BJ (cell line): ENCODE data around the gene CAV1. TPM values are rescaled to one million over a fixed set of nuclear protein-coding genes. Genes with fewer than 3 reads are reported as not detected.

ENCODE experiments used
- CTCF ChIA-PET: fragments of 350-600 bp; formaldehyde crosslinking; extraction: SDS; loops from one replicate; lab custom pipeline; 2021; ENCODE audit warnings: antibody characterized with exemption, inconsistent platforms; lab: Yijun Ruan, JAX
- POLR2A ChIA-PET: fragments of 300-600 bp; sonication (Branson Sonifier 250); formaldehyde crosslinking; extraction: SDS; loops from one replicate; lab custom pipeline; 2021; ENCODE audit warnings: antibody characterized with exemption; lab: Charles Lee
- DNase-seq: peaks from one replicate; pipeline ENCODE4 v3.0.0-alpha.2; 2011; ENCODE audit warnings: low read depth
- H3K27me3 ChIP-seq: 2 replicates; pipeline ENCODE4 v1.6.0; 2011; ENCODE audit warnings: low read length; ENCODE audit not compliant: control insufficient read depth, insufficient read depth
- H3K36me3 ChIP-seq: 2 replicates; pipeline ENCODE4 v1.5.1; 2011; ENCODE audit warnings: low read length; ENCODE audit not compliant: control insufficient read depth, insufficient read depth
- H3K4me3 ChIP-seq: 2 replicates; pipeline ENCODE4 v1.5.1; 2011; ENCODE audit warnings: low read depth, mild to moderate bottlenecking, control low read depth, low read length
- polyA plus RNA-seq: library from polyadenylated mRNA; depleted of rRNA; stranded (reverse); fragments of >200 nt; gene quantifications from 2 replicates; pipeline ENCODE4 v1.2.3, GENCODE V29; 2011
- TF ChIP-seq, protein P1 (sequence below): IDR thresholded peaks from 2 replicates; pipeline ENCODE4 v1.5.1; 2011; ENCODE audit warnings: low read depth, mild to moderate bottlenecking, control low read depth, inconsistent platforms, low read length, moderate library complexity; ENCODE audit not compliant: insufficient read depth

Gene CAV1
- polyA plus RNA-seq, 1 experiment: 2,064 TPM

DNA sequence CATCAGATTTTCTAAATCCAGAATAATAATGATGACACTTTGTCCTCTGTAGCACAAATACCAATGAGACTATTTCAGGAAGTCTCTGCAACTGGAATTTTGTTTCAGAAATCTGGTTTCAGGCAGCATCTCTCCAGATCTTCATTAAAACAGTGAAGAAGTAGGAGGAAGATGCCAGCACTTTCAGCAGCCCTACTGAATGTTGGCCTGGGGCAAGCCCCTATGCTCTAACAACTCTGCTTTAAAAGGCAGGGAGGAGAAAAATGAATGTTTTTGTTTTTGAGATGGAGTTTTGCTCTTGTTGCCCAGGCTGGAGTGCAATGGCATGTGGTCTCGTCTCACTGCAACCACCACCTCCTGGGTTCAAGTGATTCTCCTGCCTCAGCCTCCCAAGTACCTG, 7.2 kb upstream of the CAV1 start:
- ChIA-PET POLR2A (no interaction called here), CTCF (no interaction called here)
- H3K4me3 ChIP-seq: no peak overlapping the region
- no peaks in the 10 kb centered on the region for H3K36me3 ChIP-seq
- DNase-seq: no peak
- TF ChIP-seq, protein P1, sequence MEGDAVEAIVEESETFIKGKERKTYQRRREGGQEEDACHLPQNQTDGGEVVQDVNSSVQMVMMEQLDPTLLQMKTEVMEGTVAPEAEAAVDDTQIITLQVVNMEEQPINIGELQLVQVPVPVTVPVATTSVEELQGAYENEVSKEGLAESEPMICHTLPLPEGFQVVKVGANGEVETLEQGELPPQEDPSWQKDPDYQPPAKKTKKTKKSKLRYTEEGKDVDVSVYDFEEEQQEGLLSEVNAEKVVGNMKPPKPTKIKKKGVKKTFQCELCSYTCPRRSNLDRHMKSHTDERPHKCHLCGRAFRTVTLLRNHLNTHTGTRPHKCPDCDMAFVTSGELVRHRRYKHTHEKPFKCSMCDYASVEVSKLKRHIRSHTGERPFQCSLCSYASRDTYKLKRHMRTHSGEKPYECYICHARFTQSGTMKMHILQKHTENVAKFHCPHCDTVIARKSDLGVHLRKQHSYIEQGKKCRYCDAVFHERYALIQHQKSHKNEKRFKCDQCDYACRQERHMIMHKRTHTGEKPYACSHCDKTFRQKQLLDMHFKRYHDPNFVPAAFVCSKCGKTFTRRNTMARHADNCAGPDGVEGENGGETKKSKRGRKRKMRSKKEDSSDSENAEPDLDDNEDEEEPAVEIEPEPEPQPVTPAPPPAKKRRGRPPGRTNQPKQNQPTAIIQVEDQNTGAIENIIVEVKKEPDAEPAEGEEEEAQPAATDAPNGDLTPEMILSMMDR: no peak
- H3K27me3 ChIP-seq: no peaks in the 10 kb centered on the region

DNA sequence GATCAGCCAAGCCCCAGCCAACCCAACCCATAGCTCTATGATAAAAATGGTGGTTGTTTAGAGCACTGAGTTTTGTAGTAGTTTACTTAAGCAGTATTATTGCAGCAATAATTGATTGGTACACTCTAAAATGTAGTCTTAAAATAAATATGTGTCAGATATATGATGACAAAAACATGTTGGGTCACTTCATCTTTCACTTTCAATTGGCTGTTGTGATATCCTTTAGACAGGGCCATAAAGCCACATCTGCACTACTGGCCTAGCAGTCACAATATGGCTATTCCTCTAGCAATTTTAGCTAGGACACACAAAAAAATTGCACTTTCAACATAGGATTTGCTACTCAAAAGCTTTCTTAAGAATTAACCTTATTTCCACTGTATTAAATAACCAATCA, 5.9 kb upstream of the CAV1 start:
- Histone ChIP-seq H3K27me3 (no peaks in the 10 kb centered on the region), H3K4me3 (no peak overlapping the region), H3K36me3 (no peaks in the 10 kb centered on the region)
- DNase-seq: no peak
- TF ChIP-seq, protein P1: no peak
- CTCF ChIA-PET: no interaction called here
- POLR2A ChIA-PET: no interaction called here

DNA sequence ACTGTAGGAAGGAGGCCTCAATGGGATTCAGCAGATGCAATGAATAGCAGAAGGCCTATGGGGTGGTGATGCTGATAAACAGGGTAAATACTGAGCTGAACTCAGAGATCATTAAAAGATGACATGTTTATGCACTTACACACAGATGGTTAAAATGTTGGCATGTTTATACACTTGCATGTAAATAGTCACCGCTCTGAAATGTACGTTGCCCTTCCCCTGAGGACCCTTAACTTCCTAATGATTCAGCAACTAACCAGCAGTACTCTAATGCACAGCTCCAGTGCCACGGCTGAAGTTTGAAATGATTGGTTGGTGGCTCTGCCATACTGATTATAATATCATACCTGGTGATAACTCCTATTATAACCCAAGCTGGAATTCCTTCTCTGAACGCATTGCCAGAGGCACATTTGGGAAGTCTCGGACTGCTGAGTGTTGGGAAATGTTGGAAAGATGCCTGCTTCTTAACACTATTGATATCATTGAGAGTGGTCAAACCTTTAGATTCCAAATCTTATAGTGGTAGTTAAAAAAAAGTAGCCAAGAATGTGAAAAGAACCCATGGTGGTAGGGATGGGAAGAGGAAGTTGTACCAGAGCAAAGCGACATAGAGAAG, 3.7 kb upstream of the CAV1 start:
- ChIA-PET CTCF (interaction anchor here (1.2 to 2.1 kb wide), 4 partner anchors 11 to 347 kb away, joined by 3 to 7 read pairs (median 4); no protein-coding TSS in a partner anchor), POLR2A (no interaction called here)
- TF ChIP-seq, protein P1: no peak
- H3K27me3 ChIP-seq: no peaks in the 10 kb centered on the region
- DNase-seq: no peak
- H3K36me3 ChIP-seq: no peaks in the 10 kb centered on the region
- no peak overlapping the region for H3K4me3 ChIP-seq

DNA sequence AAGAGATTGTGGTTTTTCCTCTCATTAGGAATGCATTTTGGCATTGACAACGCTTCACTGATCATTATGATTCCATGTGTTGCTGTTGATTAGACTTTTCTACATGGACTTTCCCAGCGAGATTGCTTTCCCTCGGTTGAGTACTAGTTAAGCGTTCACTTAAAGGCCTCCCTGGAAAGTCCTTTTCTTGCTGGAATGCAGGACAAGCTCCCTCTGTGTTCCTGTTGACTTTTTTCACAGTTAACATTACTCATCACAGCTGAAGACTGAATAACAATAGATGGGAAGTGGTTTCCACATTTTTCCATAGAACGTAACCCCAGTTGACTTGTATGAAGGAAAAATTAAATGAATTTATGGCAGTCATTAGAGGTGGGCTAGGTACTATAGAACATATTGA, 2.6 kb upstream of the CAV1 start:
- ChIA-PET CTCF (interaction anchor here (0.6 to 1.3 kb wide), 4 partner anchors 10 to 297 kb away, joined by 3 to 4 read pairs (median 3); no protein-coding TSS in a partner anchor), POLR2A (interaction anchor here (0.5 to 0.7 kb wide), 3 partner anchors 79 to 194 kb away, joined by 3 to 12 read pairs (median 5); no protein-coding TSS in a partner anchor)
- no peak overlapping the region for H3K4me3 ChIP-seq
- no peaks in the 10 kb centered on the region for H3K27me3 ChIP-seq
- H3K36me3 ChIP-seq: 0 out of 2 replicates have a peak, but pooled peaks cover 1% of the 10 kb centered on the region
- TF ChIP-seq, protein P1: no peak
- DNase-seq: peak; percentile 62

DNA sequence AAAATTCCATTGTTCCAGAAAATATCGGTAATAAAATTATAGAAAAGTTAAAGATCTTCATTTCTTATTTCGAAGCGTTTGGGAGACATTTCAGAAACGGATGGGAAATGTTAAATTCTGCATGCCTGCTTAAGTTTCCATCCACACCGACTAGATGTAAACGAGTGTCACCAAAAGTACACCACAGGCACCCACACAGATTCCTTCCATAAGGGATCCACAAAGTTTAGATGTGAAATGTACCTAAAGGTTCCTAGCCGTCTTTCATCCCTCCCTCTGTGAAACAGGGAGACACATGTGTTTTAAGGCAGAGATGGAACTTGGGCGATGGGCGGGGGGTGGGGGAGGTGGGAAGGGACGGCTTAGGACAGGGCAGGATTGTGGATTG, 621 bp upstream of the CAV1 start:
- H3K27me3 ChIP-seq: no peaks in the 10 kb centered on the region
- TF ChIP-seq, protein P1: no peak
- POLR2A ChIA-PET: no interaction called here
- CTCF ChIA-PET: interaction anchor here (1.3 to 1.4 kb wide), 3 partner anchors 11 to 265 kb away, joined by 3 to 6 read pairs (median 4); no protein-coding TSS in a partner anchor
- DNase-seq: no peak
- H3K4me3 ChIP-seq: peak overlapping the region; percentile 73
- H3K36me3 ChIP-seq: 0 out of 2 replicates have a peak, but pooled peaks cover 1% of the 10 kb centered on the region
